IMR-90 (cell line): ENCODE results near the gene PEAK1. TPM values are rescaled to one million over a fixed set of nuclear protein-coding genes. Genes with fewer than 3 reads are reported as not detected.

ENCODE experiments used
- ATAC-seq: fragments of 200-7000 bp; cut with Tn5 transposase; 2 replicates; pipeline ENCODE4 v1.9.1; 2020; ENCODE audit warnings: low read depth, mild to moderate bottlenecking, moderate library complexity
- BruUV-seq: library from RNA; stranded (reverse); fragments of 400-500 nt; replicated peaks from 2 replicates; lab custom pipeline; 2021; lab: Mats Ljungman, UMichigan
- CTCF ChIA-PET: fragments of 300-600 bp; formaldehyde crosslinking; extraction: SDS; loops from one replicate; lab custom pipeline; 2021; ENCODE audit warnings: antibody characterized with exemption; lab: Yijun Ruan, JAX
- POLR2A ChIA-PET: fragments of 300-600 bp; sonication (Branson Sonifier 250); formaldehyde crosslinking; loops from one replicate; lab custom pipeline; 2022; ENCODE audit warnings: antibody characterized with exemption; ENCODE audit not compliant: unreplicated experiment; lab: Charles Lee
- DNase-seq: peaks from one replicate; pipeline ENCODE4 v3.0.0; 2013
- H2AFZ ChIP-seq: replicated peaks from 2 replicates; pipeline ENCODE3; 2013; ENCODE audit warnings: low read length, mild to moderate bottlenecking; ENCODE audit not compliant: poor library complexity
- H2AK5ac ChIP-seq: 2 replicates; pipeline ENCODE4 v1.6.1; 2013; ENCODE audit warnings: low read depth, low read length, inconsistent platforms
- H2AK9ac ChIP-seq: replicated peaks from 2 replicates; pipeline ENCODE3; 2013; ENCODE audit warnings: mild to moderate bottlenecking, low read depth, low read length, moderate library complexity; ENCODE audit not compliant: poor library complexity
- H2BK120ac ChIP-seq: 2 replicates; pipeline ENCODE4 v1.6.1; 2013; ENCODE audit warnings: low read depth, low read length, inconsistent platforms
- H2BK15ac ChIP-seq: 3 replicates; pipeline ENCODE4 v1.6.1; 2013; ENCODE audit warnings: low read depth, low read length, inconsistent platforms
- H2BK20ac ChIP-seq: 2 replicates; pipeline ENCODE4 v1.6.1; 2013; ENCODE audit warnings: low read depth, mild to moderate bottlenecking, inconsistent platforms, low read length, moderate library complexity
- H2BK5ac ChIP-seq: 2 replicates; pipeline ENCODE4 v1.6.1; 2013; ENCODE audit warnings: mild to moderate bottlenecking, low read depth, low read length, inconsistent platforms; ENCODE audit not compliant: poor library complexity, severe bottlenecking
- H3K14ac ChIP-seq: replicated peaks from 2 replicates; pipeline ENCODE4 v1.6.1; 2013; ENCODE audit warnings: low read depth, low read length, inconsistent platforms
- H3K18ac ChIP-seq: 2 replicates; pipeline ENCODE4 v1.6.1; 2013; ENCODE audit warnings: low read depth, low read length, control low read depth
- H3K23ac ChIP-seq: 2 replicates; pipeline ENCODE4 v1.6.1; 2013; ENCODE audit warnings: low read depth, low read length, inconsistent platforms
- H3K27ac ChIP-seq: 2 replicates; pipeline ENCODE4 v1.5.1; 2013; ENCODE audit warnings: mild to moderate bottlenecking, control low read depth, low read length; ENCODE audit not compliant: insufficient read depth
- H3K27me3 ChIP-seq: 2 replicates; pipeline ENCODE4 v1.6.1; 2013; ENCODE audit warnings: low read length; ENCODE audit not compliant: control insufficient read depth, insufficient read depth
- H3K36me3 ChIP-seq: 2 replicates; pipeline ENCODE4 v1.6.1; 2013; ENCODE audit warnings: low read length, mixed read lengths; ENCODE audit not compliant: control insufficient read depth, insufficient read depth
- H3K4ac ChIP-seq: 2 replicates; pipeline ENCODE4 v1.6.1; 2013; ENCODE audit warnings: low read depth, low read length, inconsistent platforms
- H3K4me1 ChIP-seq: 2 replicates; pipeline ENCODE4 v1.6.1; 2013; ENCODE audit warnings: low read length, mixed read lengths; ENCODE audit not compliant: control insufficient read depth, insufficient read depth
- H3K4me2 ChIP-seq: 2 replicates; pipeline ENCODE4 v1.6.1; 2013; ENCODE audit warnings: low read depth, mild to moderate bottlenecking, control low read depth, low read length, moderate library complexity
- H3K4me3 ChIP-seq: 2 replicates; pipeline ENCODE4 v1.5.1; 2013; ENCODE audit warnings: low read depth, mild to moderate bottlenecking, control low read depth, low read length, moderate library complexity; ENCODE audit not compliant: insufficient read depth
- H3K56ac ChIP-seq: 2 replicates; pipeline ENCODE4 v1.6.1; 2013; ENCODE audit warnings: low read length, inconsistent platforms; ENCODE audit not compliant: insufficient read depth; ENCODE audit errors: extremely low read depth
- H3K79me1 ChIP-seq, 2 experiments: 2 replicates each; pipeline ENCODE4 v1.6.1; 2013; ENCODE audit warnings: low read length in 2 of 2, inconsistent platforms in 1 of 2, low read depth in 1 of 2
- H3K9ac ChIP-seq: 2 replicates; pipeline ENCODE4 v1.6.1; 2013; ENCODE audit warnings: low read depth, low read length, control low read depth
- H3K9me1 ChIP-seq: 2 replicates; pipeline ENCODE4 v1.6.1; 2013; ENCODE audit warnings: low read length, inconsistent platforms; ENCODE audit not compliant: insufficient read depth
- H3K9me3 ChIP-seq: 2 replicates; pipeline ENCODE4 v1.6.1; 2013; ENCODE audit warnings: low read length; ENCODE audit not compliant: control insufficient read depth, insufficient read depth
- H4K20me1 ChIP-seq: 2 replicates; pipeline ENCODE4 v1.6.1; 2013; ENCODE audit warnings: low read length, inconsistent platforms; ENCODE audit not compliant: insufficient read depth
- H4K5ac ChIP-seq: 2 replicates; pipeline ENCODE4 v1.6.1; 2013; ENCODE audit warnings: mild to moderate bottlenecking, low read depth, low read length, control low read depth
- H4K8ac ChIP-seq, 2 experiments: 2 replicates each; pipeline ENCODE4 v1.6.1; 2013; ENCODE audit warnings: low read depth in 2 of 2, low read length in 2 of 2, control low read depth in 1 of 2, inconsistent platforms in 1 of 2
- H4K91ac ChIP-seq: 2 replicates; pipeline ENCODE4 v1.6.1; 2013; ENCODE audit warnings: low read depth, low read length, inconsistent platforms; ENCODE audit not compliant: insufficient read depth
- BHLHE40 ChIP-seq: fragments of 150-350 bp; IDR thresholded peaks from 2 replicates; pipeline ENCODE4 v1.6.1; 2016; ENCODE audit warnings: mild to moderate bottlenecking, low read depth, low read length
- CEBPB ChIP-seq: IDR thresholded peaks from 2 replicates; pipeline ENCODE4 v1.6.1; 2012; ENCODE audit warnings: low read depth, low read length, improper control_type of control experiment
- CHD1 ChIP-seq: IDR thresholded peaks from 2 replicates; pipeline ENCODE4 v1.6.1; 2012; ENCODE audit warnings: low read depth, low read length, improper control_type of control experiment
- FOS ChIP-seq: fragments of 150-350 bp; IDR thresholded peaks from 2 replicates; pipeline ENCODE4 v1.6.1; 2016; ENCODE audit warnings: low read depth, low read length
- MAFK ChIP-seq: IDR thresholded peaks from 2 replicates; pipeline ENCODE4 v1.6.1; 2012; ENCODE audit warnings: low read depth, low read length, improper control_type of control experiment
- MXI1 ChIP-seq: IDR thresholded peaks from 2 replicates; pipeline ENCODE4 v1.6.1; 2012; ENCODE audit warnings: low read depth, mild to moderate bottlenecking, low read length, moderate library complexity, borderline replicate concordance
- NFE2L2 ChIP-seq: fragments of 150-350 bp; IDR thresholded peaks from 2 replicates; pipeline ENCODE4 v1.6.1; 2016; ENCODE audit warnings: low read depth, mild to moderate bottlenecking, low read length
- POLR2A ChIP-seq: IDR thresholded peaks from 2 replicates; pipeline ENCODE4 v1.6.1; 2012; ENCODE audit warnings: mild to moderate bottlenecking, low read depth, low read length
- RAD21 ChIP-seq: IDR thresholded peaks from 2 replicates; pipeline ENCODE4 v1.6.1; 2012; ENCODE audit warnings: low read length, improper control_type of control experiment
- RCOR1 ChIP-seq: IDR thresholded peaks from 2 replicates; pipeline ENCODE4 v1.6.1; 2012; ENCODE audit warnings: mild to moderate bottlenecking, low read length, improper control_type of control experiment; ENCODE audit not compliant: insufficient replicate concordance
- RFX5 ChIP-seq: IDR thresholded peaks from 2 replicates; pipeline ENCODE4 v1.8.0; 2012; ENCODE audit warnings: low read depth, mild to moderate bottlenecking, low read length, moderate library complexity
- SMC3 ChIP-seq: fragments of 150-350 bp; IDR thresholded peaks from 2 replicates; pipeline ENCODE4 v1.6.1; 2016; ENCODE audit warnings: low read depth, mild to moderate bottlenecking, antibody characterized with exemption, low read length, moderate library complexity
- WGBS, 2 experiments: methylation state at CpG; one replicate each; pipeline versions ENCODE4 v1.1.5 to v1.1.7; 2013; ENCODE audit warnings: missing lambda C conversion rate in 2 of 2; ENCODE audit not compliant: insufficient read length in 1 of 2; ENCODE audit errors: extremely low coverage in 2 of 2; 5-methylcytosine and 5-hydroxymethylcytosine counted together
- dilution Hi-C: fragments of 300-500 bp; cut with HindIII; formaldehyde crosslinking; loops from one replicate; pipeline ENCODE4 v1.14.3; 2018; ENCODE audit warnings: low sequenced_read_pairs; ENCODE audit not compliant: unreplicated experiment
- in situ Hi-C: fragments of 300-500 bp; cut with MboI; formaldehyde crosslinking; loops from 3 replicates; pipeline ENCODE4 v1.14.3; 2019; ENCODE audit warnings: low sequenced_read_pairs, inconsistent platforms, mixed read lengths
- intact Hi-C: fragments of 100-400 bp; cut with micrococcal nuclease; formaldehyde crosslinking; loops from 2 replicates; pipeline ENCODE4 v1.10.0; 2022
- polyA plus RNA-seq, 3 experiments: library from polyadenylated mRNA; depleted of rRNA; stranded (reverse); fragments of >200 nt; gene quantifications; 2 replicates each; pipeline ENCODE4 v1.2.3, GENCODE V29; 2012; ENCODE audit warnings: low replicate concordance in 1 of 3
- total RNA-seq: library from RNA; depleted of rRNA; stranded (reverse); fragments of >200 nt; gene quantifications from 2 replicates; pipeline ENCODE4 v1.2.3, GENCODE V29; 2012
- TF ChIP-seq, protein P1 (sequence below): fragments of 150-350 bp; IDR thresholded peaks from 2 replicates; pipeline ENCODE4 v1.6.1; 2016; ENCODE audit warnings: low read depth, mild to moderate bottlenecking, low read length, moderate library complexity, borderline replicate concordance
- TF ChIP-seq, protein P2 (sequence below): fragments of 150-350 bp; IDR thresholded peaks from 2 replicates; pipeline ENCODE4 v1.6.1; 2017; ENCODE audit warnings: mild to moderate bottlenecking, antibody characterized with exemption, low read length, low read depth
- TF ChIP-seq, protein P3 (sequence below): conservative IDR thresholded peaks from 2 replicates; pipeline ENCODE4 v1.5.1; 2012; ENCODE audit warnings: mild to moderate bottlenecking, low read depth, low read length, improper control_type of control experiment

Gene PEAK1
- total and polyA plus RNA-seq, 2 of the 4 experiments (the other 2 are of a cell fraction), result 21.5 to 43.9 TPM

DNA sequence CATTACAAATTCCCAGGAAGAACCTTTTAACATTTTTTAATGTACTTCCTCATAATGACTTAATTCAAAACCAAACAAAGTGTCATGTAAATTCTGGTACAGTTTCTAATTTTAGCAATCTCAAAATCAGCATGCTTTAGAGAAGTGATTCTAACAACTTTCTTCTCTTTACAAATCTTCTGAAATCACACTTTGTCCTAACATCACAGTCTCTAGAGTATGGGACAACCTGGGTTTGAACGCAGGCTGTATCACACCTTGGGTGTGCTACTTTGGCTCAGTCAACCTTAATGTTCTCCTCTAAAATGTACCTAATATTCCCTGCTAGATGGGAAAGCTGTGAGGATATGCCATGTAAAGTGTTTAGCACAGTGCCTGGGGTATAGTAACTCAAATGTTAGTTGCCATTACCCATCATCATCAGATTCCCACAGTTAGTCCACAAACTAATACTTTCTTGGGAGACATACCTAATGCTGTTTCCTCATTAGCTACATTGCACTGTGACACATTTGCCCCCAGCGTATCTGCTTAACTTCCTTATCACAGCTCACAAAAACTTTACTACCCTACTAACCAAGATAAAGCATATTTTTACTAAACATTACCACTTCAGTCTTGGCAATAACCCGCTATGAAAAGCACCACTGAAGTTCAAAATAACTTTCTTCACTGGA, 352.1 kb downstream of the PEAK1 start:
- Histone ChIP-seq H3K4ac (peak overlapping the region; percentile 36; the same call in 1 of the 2 replicates), H3K4me3 (no peak overlapping the region), H3K4me1 (peaks cover 9% of the 10 kb centered on the region; the same call in 1 of the 2 replicates), H4K20me1 (peaks cover 43% of the 10 kb centered on the region), H3K9me1 (peaks cover 6% of the 10 kb centered on the region), H3K27me3 (no peaks in the 10 kb centered on the region), H2BK120ac (no peak overlapping the region), H3K9me3 (no peaks in the 10 kb centered on the region), H3K36me3 (0 out of 2 replicates have a peak, but pooled peaks cover 2% of the 10 kb centered on the region), H3K18ac (no peak overlapping the region), H3K79me1 (peaks cover 17 to 65% of the 10 kb centered on the region in 2 experiments), H4K91ac (no peak overlapping the region; the same call in 1 of the 2 replicates), H2BK5ac (no peak overlapping the region), H2AK9ac (no peak overlapping the region), H2AFZ (no peak overlapping the region), H4K8ac (peak overlapping the region in 1 of 2 experiments; percentile 10; a peak in 1 of 4 replicates), H2AK5ac (peak overlapping the region; percentile 5; the same call in 1 of the 2 replicates), H4K5ac (no peak overlapping the region), H3K56ac (no peak overlapping the region), H3K14ac (0 out of 2 replicates have a peak overlapping the region, but pooled peaks have one; percentile 0), H3K4me2 (peak overlapping the region; percentile 57), H3K9ac (no peak overlapping the region), H2BK15ac (no peak overlapping the region), H3K23ac (peak overlapping the region; percentile 25), H2BK20ac (peak overlapping the region; percentile 2; the same call in 1 of the 2 replicates), H3K27ac (no peak overlapping the region)
- intact Hi-C loops (no loop called here), dilution Hi-C loops (no loop called here), in situ Hi-C loops (no loop called here)
- 73% methylated on average over 2 of the region's 3 CpGs; no CpG with 5 or more reads in 1 of the 2 experiments for WGBS, 2 experiments
- BruUV-seq, result no TSS peak
- POLR2A ChIA-PET, result no interaction called here
- CTCF ChIA-PET, result no interaction called here
- DNase-seq (no peak), ATAC-seq (no peak)
- TF ChIP-seq, protein P1, sequence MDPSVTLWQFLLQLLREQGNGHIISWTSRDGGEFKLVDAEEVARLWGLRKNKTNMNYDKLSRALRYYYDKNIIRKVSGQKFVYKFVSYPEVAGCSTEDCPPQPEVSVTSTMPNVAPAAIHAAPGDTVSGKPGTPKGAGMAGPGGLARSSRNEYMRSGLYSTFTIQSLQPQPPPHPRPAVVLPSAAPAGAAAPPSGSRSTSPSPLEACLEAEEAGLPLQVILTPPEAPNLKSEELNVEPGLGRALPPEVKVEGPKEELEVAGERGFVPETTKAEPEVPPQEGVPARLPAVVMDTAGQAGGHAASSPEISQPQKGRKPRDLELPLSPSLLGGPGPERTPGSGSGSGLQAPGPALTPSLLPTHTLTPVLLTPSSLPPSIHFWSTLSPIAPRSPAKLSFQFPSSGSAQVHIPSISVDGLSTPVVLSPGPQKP, result no peak
- TF ChIP-seq FOS (no peak), CHD1 (no peak), RCOR1 (no peak), NFE2L2 (no peak), BHLHE40 (no peak), MAFK (no peak), RAD21 (no peak), MXI1 (no peak), CEBPB (no peak), RFX5 (no peak), POLR2A (no peak), SMC3 (no peak)
- TF ChIP-seq, protein P2, sequence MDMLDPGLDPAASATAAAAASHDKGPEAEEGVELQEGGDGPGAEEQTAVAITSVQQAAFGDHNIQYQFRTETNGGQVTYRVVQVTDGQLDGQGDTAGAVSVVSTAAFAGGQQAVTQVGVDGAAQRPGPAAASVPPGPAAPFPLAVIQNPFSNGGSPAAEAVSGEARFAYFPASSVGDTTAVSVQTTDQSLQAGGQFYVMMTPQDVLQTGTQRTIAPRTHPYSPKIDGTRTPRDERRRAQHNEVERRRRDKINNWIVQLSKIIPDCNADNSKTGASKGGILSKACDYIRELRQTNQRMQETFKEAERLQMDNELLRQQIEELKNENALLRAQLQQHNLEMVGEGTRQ, result no peak
- TF ChIP-seq, protein P3, sequence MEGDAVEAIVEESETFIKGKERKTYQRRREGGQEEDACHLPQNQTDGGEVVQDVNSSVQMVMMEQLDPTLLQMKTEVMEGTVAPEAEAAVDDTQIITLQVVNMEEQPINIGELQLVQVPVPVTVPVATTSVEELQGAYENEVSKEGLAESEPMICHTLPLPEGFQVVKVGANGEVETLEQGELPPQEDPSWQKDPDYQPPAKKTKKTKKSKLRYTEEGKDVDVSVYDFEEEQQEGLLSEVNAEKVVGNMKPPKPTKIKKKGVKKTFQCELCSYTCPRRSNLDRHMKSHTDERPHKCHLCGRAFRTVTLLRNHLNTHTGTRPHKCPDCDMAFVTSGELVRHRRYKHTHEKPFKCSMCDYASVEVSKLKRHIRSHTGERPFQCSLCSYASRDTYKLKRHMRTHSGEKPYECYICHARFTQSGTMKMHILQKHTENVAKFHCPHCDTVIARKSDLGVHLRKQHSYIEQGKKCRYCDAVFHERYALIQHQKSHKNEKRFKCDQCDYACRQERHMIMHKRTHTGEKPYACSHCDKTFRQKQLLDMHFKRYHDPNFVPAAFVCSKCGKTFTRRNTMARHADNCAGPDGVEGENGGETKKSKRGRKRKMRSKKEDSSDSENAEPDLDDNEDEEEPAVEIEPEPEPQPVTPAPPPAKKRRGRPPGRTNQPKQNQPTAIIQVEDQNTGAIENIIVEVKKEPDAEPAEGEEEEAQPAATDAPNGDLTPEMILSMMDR, result no peak
